Psoas muscle (tissue), 8 donors: Measurements from ENCODE around the gene EPB41. TPM values are rescaled to one million over a fixed set of nuclear protein-coding genes. Genes with fewer than 3 reads are reported as not detected.

Experiments
- ATAC-seq, 4 donors: fragments of 200-7000 bp; cut with Tn5 transposase; one replicate each; pipeline ENCODE4 v1.9.1; 2020; ENCODE audit warnings: moderate library complexity in 3 of 4, mild to moderate bottlenecking in 2 of 4
- DNase-seq, 2 donors: peaks; one replicate each; pipeline ENCODE4 v3.0.0-alpha.2; 2020
- H3K27ac ChIP-seq: fragments of 200-600 bp; one replicate; pipeline ENCODE4 v1.8.0; 2022
- H3K27me3 ChIP-seq, 3 donors: fragments of 200-600 bp in 1 of 3; one replicate each; pipeline versions ENCODE4 v1.6.1 to v1.8.0; 2013 to 2022; ENCODE audit warnings: low read length in 2 of 3, mild to moderate bottlenecking in 2 of 3, moderate library complexity in 1 of 3; ENCODE audit not compliant: insufficient read depth in 3 of 3
- H3K36me3 ChIP-seq, 2 donors: fragments of 200-600 bp in 1 of 2; one replicate each; pipeline versions ENCODE4 v1.6.1 to v1.8.0; 2013 to 2022; ENCODE audit warnings: low read depth in 1 of 2, mild to moderate bottlenecking in 1 of 2, moderate library complexity in 1 of 2; ENCODE audit not compliant: insufficient read depth in 1 of 2
- H3K4me1 ChIP-seq: fragments of 200-600 bp; one replicate; pipeline ENCODE4 v1.8.0; 2022
- H3K4me3 ChIP-seq: fragments of 200-600 bp; one replicate; pipeline ENCODE4 v1.8.0; 2022; ENCODE audit warnings: mild to moderate bottlenecking
- H3K9me3 ChIP-seq: fragments of 200-600 bp; one replicate; pipeline ENCODE4 v1.8.0; 2022
- WGBS, 3 donors: extraction: QIAGEN DNeasy Blood & Tissue Kit; methylation state at CpG; one replicate each; pipeline versions ENCODE4 v1.1.6 to v1.1.7; 2013; 5-methylcytosine and 5-hydroxymethylcytosine counted together
- intact Hi-C, 2 donors: fragments of 100-400 bp; cut with DNase I; formaldehyde crosslinking; loops; one replicate each; pipeline versions ENCODE4 v1.11.0 to v1.14.2; 2022
- polyA plus RNA-seq, 3 donors: library from polyadenylated mRNA; stranded (reverse); fragments of 200-250 nt; gene quantifications; one replicate each; pipeline ENCODE4 v1.2.3, GENCODE V29; 2013
- total RNA-seq, 4 donors: library from RNA; stranded (reverse); fragmentation: NEBNext Ultra II Directional in 2 of 4; extraction: Animal tissue kit (Norgen Biotek cat#: 25700) in 2 of 4; gene quantifications; one replicate each; pipeline versions ENCODE4 v1.2.1 to v1.2.4, GENCODE V29; 2021 to 2023
- TF ChIP-seq, protein P1 (sequence below): fragments of 200-600 bp; IDR thresholded peaks from one replicate; pipeline ENCODE4 v1.8.0; 2022; ENCODE audit warnings: antibody characterized with exemption
- donor health status: healthy with polysubstance abuse.
- donor health status: DM: no; HTN: no; CAD: no; lungs with moderate emphysema.
- donor health status: Bipolar disorder and iron deficiency.
- donor health status: healthy.
- donor health status: DM: yes; HTN: yes; CAD: no.
- donor health status: DM: no; HTN: no; CAD: no.
- donor health status: DM: no; HTN: no; CAD: no.
- donor health status: DM: yes; HTN: yes; CAD: no.

The EPB41 gene
- total and polyA plus RNA-seq, 7 donors = 2.0 to 28.2 (median 18.0) TPM

DNA sequence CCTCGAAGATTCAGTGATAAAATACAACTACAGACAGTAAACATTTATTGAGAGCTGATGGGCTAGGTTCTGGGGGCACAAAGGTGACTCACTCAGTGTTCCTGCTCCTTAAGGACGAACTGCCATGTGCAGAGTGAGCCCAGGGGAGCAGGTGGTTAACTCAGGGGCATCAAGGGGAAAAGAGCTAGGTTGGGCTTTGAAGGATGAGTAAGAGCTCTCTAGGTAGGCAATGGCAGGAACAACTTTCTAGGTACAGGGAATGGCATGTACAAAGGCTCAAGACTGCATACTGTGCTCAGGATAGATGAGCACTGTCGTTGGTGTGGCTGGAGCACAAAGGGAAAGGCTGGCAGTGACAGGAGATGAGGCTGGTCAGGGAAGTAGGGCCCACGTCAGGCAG lies 16.6 kb upstream of the EPB41 start:
- Histone ChIP-seq H3K9me3 (no peaks in the 10 kb centered on the region), H3K27ac (no peak overlapping the region), H3K4me3 (no peak overlapping the region), H3K27me3 (no peaks in the 10 kb centered on the region), H3K36me3 (peaks cover 0 to 2% of the 10 kb centered on the region in 2 donors), H3K4me1 (no peaks in the 10 kb centered on the region)
- TF ChIP-seq, protein P1, sequence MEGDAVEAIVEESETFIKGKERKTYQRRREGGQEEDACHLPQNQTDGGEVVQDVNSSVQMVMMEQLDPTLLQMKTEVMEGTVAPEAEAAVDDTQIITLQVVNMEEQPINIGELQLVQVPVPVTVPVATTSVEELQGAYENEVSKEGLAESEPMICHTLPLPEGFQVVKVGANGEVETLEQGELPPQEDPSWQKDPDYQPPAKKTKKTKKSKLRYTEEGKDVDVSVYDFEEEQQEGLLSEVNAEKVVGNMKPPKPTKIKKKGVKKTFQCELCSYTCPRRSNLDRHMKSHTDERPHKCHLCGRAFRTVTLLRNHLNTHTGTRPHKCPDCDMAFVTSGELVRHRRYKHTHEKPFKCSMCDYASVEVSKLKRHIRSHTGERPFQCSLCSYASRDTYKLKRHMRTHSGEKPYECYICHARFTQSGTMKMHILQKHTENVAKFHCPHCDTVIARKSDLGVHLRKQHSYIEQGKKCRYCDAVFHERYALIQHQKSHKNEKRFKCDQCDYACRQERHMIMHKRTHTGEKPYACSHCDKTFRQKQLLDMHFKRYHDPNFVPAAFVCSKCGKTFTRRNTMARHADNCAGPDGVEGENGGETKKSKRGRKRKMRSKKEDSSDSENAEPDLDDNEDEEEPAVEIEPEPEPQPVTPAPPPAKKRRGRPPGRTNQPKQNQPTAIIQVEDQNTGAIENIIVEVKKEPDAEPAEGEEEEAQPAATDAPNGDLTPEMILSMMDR = no peak
- 75 to 80% (median 79%) methylated on average over 4 of the region's 4 CpGs for WGBS, 3 donors
- DNase-seq (no peak), ATAC-seq (no peak)
- intact Hi-C loops = no loop called here

DNA sequence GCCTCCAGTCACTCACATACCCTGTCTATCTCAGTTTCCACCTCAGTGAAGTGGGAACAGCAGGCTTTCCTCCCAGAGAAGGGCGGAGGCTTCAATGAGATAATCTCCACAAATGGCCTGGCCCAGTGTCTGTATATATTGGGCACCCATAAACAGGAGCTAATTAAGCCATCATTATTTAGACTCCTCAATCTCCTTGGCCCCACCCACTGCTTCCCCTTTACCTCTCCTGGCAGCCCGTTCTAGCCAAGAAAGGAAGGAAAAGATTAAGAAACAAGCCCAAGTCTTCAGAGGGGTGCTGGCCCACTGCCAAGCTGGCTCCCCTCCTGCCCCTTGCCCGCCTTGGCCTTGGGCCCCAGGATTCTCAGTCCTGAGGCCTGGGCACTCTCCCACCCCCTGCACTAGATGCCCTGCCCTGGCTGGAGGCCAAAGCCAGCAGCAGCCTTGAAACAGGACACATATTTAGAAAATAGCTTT lies 15.9 kb upstream of the EPB41 start:
- DNase-seq = no peak
- Histone ChIP-seq H3K27me3 (no peaks in the 10 kb centered on the region), H3K4me1 (no peaks in the 10 kb centered on the region), H3K9me3 (no peaks in the 10 kb centered on the region), H3K36me3 (no peaks in the 10 kb centered on the region), H3K4me3 (no peak overlapping the region), H3K27ac (no peak overlapping the region)
- intact Hi-C loops = no loop called here
- TF ChIP-seq, protein P1 = no peak
- WGBS, 3 donors = 52 to 55% (median 52%) methylated on average over 3 of the region's 3 CpGs
- ATAC-seq = no peak

DNA sequence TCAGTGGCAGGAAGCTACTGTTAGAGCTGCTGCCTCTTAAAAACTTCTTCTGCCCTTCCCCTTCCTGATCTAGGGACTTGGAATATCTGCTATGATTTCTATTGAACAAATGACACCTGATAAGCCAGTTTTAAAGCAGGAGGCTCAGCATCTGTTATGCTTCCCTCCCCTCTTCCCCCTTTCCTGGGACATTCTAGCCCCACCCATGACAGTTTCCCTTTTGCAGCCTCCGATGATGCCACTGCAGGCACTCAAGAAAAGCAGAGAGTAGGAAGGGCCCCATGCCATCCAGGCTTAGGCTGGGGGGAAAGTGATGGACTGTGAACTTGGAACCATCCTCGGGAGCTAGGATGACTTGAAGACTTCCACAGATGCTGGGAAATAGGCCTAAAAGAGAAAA lies 15.1 kb upstream of the EPB41 start:
- DNase-seq = no peak
- intact Hi-C loops = no loop called here
- H3K27me3 ChIP-seq = no peaks in the 10 kb centered on the region
- H3K4me3 ChIP-seq = no peak overlapping the region
- H3K9me3 ChIP-seq = no peaks in the 10 kb centered on the region
- WGBS, 3 donors = 24 to 35% (median 33%) methylated on average over 2 of the region's 2 CpGs
- H3K36me3 ChIP-seq = no peaks in the 10 kb centered on the region
- TF ChIP-seq, protein P1 = no peak
- no peak for ATAC-seq
- no peak overlapping the region for H3K27ac ChIP-seq
- no peaks in the 10 kb centered on the region for H3K4me1 ChIP-seq

DNA sequence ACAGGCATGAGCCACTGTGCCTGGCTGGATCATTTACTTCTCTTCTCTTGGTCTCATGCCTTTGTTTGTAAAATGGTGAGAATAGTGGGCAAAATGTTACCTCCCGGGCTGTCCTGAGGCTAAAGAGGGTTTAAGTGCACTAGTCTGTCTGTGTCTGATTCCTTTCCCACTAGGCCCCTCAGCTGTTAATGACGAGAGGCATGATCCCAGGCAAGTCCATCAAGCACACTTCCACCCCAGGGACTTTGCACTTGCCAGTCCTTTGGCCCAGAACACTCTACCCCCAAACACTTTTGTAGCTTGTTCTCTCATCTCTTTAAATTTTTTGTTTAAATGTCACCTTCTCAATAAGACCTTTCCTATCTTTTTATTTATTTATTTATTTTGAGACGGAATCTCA lies 13.8 kb upstream of the EPB41 start:
- Histone ChIP-seq H3K9me3 (no peaks in the 10 kb centered on the region), H3K4me1 (no peaks in the 10 kb centered on the region), H3K27ac (no peak overlapping the region), H3K4me3 (no peak overlapping the region), H3K36me3 (no peaks in the 10 kb centered on the region), H3K27me3 (no peaks in the 10 kb centered on the region)
- TF ChIP-seq, protein P1 = no peak
- ATAC-seq (no peak), DNase-seq (no peak)
- 84 to 90% (median 88%) methylated on average over 3 of the region's 3 CpGs for WGBS, 3 donors
- intact Hi-C loops = no loop called here

DNA sequence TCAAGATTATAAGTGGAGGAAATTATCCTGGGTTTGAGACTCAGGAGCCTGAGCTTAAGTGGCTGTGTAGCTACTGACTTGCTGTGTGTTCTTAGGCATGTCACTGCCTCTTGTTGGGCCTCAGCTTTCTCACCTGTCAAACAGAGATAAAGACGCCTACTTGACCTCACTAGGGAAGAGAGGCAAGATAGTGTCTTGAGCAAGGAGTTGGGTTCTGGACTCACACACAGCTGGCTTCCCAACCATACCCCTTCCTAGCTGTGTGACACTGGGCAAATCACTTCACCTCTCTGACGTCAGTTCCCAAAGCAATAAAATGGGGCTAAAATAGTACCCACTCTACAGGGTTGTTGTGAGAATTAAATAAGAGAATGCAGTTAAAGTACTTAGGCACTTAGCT lies 11.6 kb upstream of the EPB41 start:
- H3K9me3 ChIP-seq = no peaks in the 10 kb centered on the region
- intact Hi-C loops = no loop called here
- no peaks in the 10 kb centered on the region for H3K36me3 ChIP-seq
- TF ChIP-seq, protein P1 = no peak
- no peaks in the 10 kb centered on the region for H3K27me3 ChIP-seq
- 94 to 98% (median 95%) methylated on average over 2 of the region's 2 CpGs for WGBS, 3 donors
- no peak for ATAC-seq
- H3K27ac ChIP-seq = no peak overlapping the region
- H3K4me1 ChIP-seq = no peaks in the 10 kb centered on the region
- DNase-seq = no peak
- no peak overlapping the region for H3K4me3 ChIP-seq
